Panc1 (cell line): ENCODE results near the gene STK25. TPM values are rescaled to one million over a fixed set of nuclear protein-coding genes. Genes with fewer than 3 reads are reported as not detected.

Experiments
- ATAC-seq: fragments of 200-7000 bp; cut with Tn5 transposase; 2 replicates; pipeline ENCODE4 v1.9.1; 2020; ENCODE audit warnings: mild to moderate bottlenecking, moderate library complexity
- BruUV-seq: library from RNA; stranded (reverse); fragments of 400-500 nt; replicated peaks from 2 replicates; lab custom pipeline; 2021; lab: Mats Ljungman, UMichigan
- CTCF ChIA-PET: fragments of 300-600 bp; sonication (Branson Sonifier 250); formaldehyde crosslinking; loops from one replicate; lab custom pipeline; 2022; ENCODE audit warnings: antibody characterized with exemption; lab: Charles Lee
- POLR2A ChIA-PET: fragments of 300-600 bp; sonication (Branson Sonifier 250); formaldehyde crosslinking; loops from one replicate; lab custom pipeline; 2022; ENCODE audit warnings: antibody characterized with exemption; lab: Charles Lee
- DNase-seq: peaks from one replicate; pipeline ENCODE4 v3.0.0-alpha.2; 2010; ENCODE audit warnings: low read depth, low spot score
- H3K27ac ChIP-seq: 2 replicates; pipeline ENCODE4 v1.5.1; 2011; ENCODE audit warnings: mild to moderate bottlenecking, low read length, inconsistent platforms
- H3K27me3 ChIP-seq: fragments of 200-500 bp; sonication (Bioruptor generic); 2 replicates; pipeline ENCODE4 v1.6.0; 2014; ENCODE audit warnings: low read length, inconsistent platforms; ENCODE audit not compliant: control insufficient read depth, insufficient read depth
- H3K36me3 ChIP-seq: fragments of 200-500 bp; sonication (Bioruptor generic); 2 replicates; pipeline ENCODE4 v1.5.1; 2014; ENCODE audit warnings: inconsistent platforms, mild to moderate bottlenecking, low read length, moderate library complexity; ENCODE audit not compliant: control insufficient read depth, insufficient read depth
- H3K4me1 ChIP-seq: 2 replicates; pipeline ENCODE4 v1.5.1; 2011; ENCODE audit warnings: inconsistent platforms, mild to moderate bottlenecking, low read length, moderate library complexity; ENCODE audit not compliant: control insufficient read depth, insufficient read depth
- H3K4me3 ChIP-seq, 2 experiments: 2 replicates each; pipeline ENCODE4 v1.5.1; 2011 to 2012; ENCODE audit warnings: low read depth in 2 of 2, low read length in 2 of 2, mild to moderate bottlenecking in 2 of 2, inconsistent platforms in 1 of 2, moderate library complexity in 1 of 2
- H3K9me3 ChIP-seq: fragments of 200-500 bp; sonication (Bioruptor generic); 2 replicates; pipeline ENCODE4 v1.5.1; 2014; ENCODE audit warnings: low read depth, mild to moderate bottlenecking, inconsistent platforms, low read length, moderate library complexity; ENCODE audit not compliant: control insufficient read depth, insufficient read depth
- POLR2AphosphoS5 ChIP-seq: IDR thresholded peaks from 2 replicates; pipeline ENCODE4 v1.6.1; 2012; ENCODE audit warnings: mild to moderate bottlenecking, low read depth, low read length, moderate library complexity
- SIN3A ChIP-seq: IDR thresholded peaks from 2 replicates; pipeline ENCODE4 v1.6.1; 2012; ENCODE audit warnings: low read depth, mild to moderate bottlenecking, low read length, moderate library complexity, borderline replicate concordance; ENCODE audit not compliant: insufficient read depth
- TCF7L2 ChIP-seq: IDR thresholded peaks from 2 replicates; pipeline ENCODE4 v1.6.1; 2011; ENCODE audit warnings: mild to moderate bottlenecking, low read depth, low read length, inconsistent platforms
- in situ Hi-C: cut with HindIII; loops from 2 replicates; pipeline ENCODE4 v1.10.0; 2016; ENCODE audit warnings: low sequenced_read_pairs, low pct_unique_long_range_greater_than_20kb
- intact Hi-C: fragments of 100-400 bp; cut with micrococcal nuclease; formaldehyde crosslinking; loops from one replicate; pipeline ENCODE4 v1.10.0; 2022; ENCODE audit not compliant: unreplicated experiment
- total RNA-seq: library from RNA; stranded (reverse); gene quantifications from one replicate; pipeline ENCODE4 v1.2.1, GENCODE V29; 2021; ENCODE audit not compliant: unreplicated experiment
- TF ChIP-seq, protein P1 (sequence below): fragments of 450-650 bp; IDR thresholded peaks from 2 replicates; pipeline ENCODE4 v1.5.1; 2017; ENCODE audit warnings: mild to moderate bottlenecking
- TF ChIP-seq, protein P2 (sequence below), 2 experiments: IDR thresholded peaks; 2 replicates each; pipeline ENCODE4 v1.6.1; 2011 to 2012; ENCODE audit warnings: low read depth in 2 of 2, control low read depth in 1 of 2, low read length in 1 of 2, mild to moderate bottlenecking in 1 of 2, moderate library complexity in 1 of 2; ENCODE audit not compliant: insufficient read depth in 1 of 2

The STK25 gene
- total RNA-seq, 1 experiment from 2014 or later: 195 TPM

DNA sequence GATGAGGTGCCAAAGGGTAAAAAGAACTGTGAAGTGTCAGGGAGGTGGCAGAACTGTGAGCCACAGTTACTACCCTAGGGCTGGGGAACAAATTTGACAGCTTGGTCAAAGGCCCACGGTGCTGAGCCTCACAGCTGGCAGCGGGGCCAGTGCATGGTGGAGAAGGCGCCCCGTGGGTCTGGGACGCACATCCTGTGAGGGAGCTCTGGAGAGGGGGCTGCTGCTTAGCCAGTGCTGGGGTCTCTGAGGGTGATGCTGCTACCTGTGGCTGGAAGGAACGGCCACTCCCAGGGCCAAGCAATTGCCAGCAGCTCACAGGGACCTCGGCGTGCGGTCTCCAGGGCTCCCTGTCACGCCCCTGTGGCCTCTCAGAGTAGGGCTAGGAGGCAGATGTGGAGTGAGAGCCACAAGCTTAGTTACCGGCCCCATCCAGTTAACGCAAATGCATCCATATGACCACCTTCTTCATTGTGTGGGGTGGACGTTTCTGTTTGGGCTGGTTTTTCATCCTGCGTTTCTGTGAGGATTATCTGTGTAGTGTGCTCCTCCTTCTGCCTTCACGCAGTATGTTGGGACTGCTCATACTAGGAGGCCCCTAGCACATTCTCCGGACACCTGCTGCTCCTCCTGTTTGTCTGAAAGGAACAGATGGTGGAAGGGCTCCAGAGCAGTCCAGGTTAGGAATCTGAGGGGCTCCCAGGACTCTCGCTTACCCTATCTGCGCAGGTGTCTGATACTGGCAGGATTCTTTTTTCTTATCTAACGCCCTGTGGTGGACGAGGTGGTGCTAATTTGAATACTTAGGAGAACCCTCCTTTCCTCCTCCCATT is 26.0 kb downstream of the STK25 start:
- no peak overlapping the region for H3K27ac ChIP-seq
- TF ChIP-seq SIN3A (no peak), TCF7L2 (no peak)
- intact Hi-C loops (no loop called here), in situ Hi-C loops (no loop called here)
- ATAC-seq (no peak), DNase-seq (no peak)
- H3K4me3 ChIP-seq: no peak overlapping the region
- CTCF ChIA-PET: no interaction called here
- BruUV-seq: no TSS peak
- H3K36me3 ChIP-seq: no peaks in the 10 kb centered on the region
- H3K27me3 ChIP-seq: no peaks in the 10 kb centered on the region
- H3K4me1 ChIP-seq: no peaks in the 10 kb centered on the region
- no peaks in the 10 kb centered on the region for H3K9me3 ChIP-seq
- POLR2A ChIA-PET: interaction anchor here (0.7 kb wide), 1 partner anchor 87 kb away, joined by 4 read pairs; no protein-coding TSS in a partner anchor

DNA sequence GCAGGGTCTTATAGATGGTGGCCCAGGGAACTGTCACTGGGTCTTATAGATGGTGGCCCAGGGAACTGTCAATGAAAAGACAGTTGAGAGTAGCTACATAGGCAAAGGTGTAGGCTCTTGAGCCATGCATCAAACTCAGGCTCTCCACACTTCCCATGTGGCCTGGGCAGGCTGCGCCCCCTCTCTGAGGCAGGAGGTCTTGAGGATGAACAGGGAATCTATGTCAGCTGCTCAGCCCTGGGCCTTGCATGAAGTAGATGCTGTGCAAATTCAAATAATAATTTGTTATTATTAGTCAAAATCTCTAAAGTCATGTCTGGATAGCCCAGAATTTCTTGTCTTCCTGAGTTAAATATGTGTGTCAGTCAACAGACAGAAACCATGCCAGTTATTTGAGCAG is 26.7 kb downstream of the STK25 start:
- Histone ChIP-seq H3K27ac (no peak overlapping the region), H3K9me3 (no peaks in the 10 kb centered on the region), H3K27me3 (no peaks in the 10 kb centered on the region), H3K4me3 (no peak overlapping the region), H3K36me3 (no peaks in the 10 kb centered on the region), H3K4me1 (no peaks in the 10 kb centered on the region)
- DNase-seq (no peak), ATAC-seq (no peak)
- in situ Hi-C loops (no loop called here), intact Hi-C loops (no loop called here)
- no TSS peak for BruUV-seq
- no peak for TF ChIP-seq POLR2AphosphoS5
- TF ChIP-seq, protein P1, sequence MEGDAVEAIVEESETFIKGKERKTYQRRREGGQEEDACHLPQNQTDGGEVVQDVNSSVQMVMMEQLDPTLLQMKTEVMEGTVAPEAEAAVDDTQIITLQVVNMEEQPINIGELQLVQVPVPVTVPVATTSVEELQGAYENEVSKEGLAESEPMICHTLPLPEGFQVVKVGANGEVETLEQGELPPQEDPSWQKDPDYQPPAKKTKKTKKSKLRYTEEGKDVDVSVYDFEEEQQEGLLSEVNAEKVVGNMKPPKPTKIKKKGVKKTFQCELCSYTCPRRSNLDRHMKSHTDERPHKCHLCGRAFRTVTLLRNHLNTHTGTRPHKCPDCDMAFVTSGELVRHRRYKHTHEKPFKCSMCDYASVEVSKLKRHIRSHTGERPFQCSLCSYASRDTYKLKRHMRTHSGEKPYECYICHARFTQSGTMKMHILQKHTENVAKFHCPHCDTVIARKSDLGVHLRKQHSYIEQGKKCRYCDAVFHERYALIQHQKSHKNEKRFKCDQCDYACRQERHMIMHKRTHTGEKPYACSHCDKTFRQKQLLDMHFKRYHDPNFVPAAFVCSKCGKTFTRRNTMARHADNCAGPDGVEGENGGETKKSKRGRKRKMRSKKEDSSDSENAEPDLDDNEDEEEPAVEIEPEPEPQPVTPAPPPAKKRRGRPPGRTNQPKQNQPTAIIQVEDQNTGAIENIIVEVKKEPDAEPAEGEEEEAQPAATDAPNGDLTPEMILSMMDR: no peak
- no peak for TF ChIP-seq TCF7L2
- no peak for TF ChIP-seq SIN3A
- TF ChIP-seq, protein P2, sequence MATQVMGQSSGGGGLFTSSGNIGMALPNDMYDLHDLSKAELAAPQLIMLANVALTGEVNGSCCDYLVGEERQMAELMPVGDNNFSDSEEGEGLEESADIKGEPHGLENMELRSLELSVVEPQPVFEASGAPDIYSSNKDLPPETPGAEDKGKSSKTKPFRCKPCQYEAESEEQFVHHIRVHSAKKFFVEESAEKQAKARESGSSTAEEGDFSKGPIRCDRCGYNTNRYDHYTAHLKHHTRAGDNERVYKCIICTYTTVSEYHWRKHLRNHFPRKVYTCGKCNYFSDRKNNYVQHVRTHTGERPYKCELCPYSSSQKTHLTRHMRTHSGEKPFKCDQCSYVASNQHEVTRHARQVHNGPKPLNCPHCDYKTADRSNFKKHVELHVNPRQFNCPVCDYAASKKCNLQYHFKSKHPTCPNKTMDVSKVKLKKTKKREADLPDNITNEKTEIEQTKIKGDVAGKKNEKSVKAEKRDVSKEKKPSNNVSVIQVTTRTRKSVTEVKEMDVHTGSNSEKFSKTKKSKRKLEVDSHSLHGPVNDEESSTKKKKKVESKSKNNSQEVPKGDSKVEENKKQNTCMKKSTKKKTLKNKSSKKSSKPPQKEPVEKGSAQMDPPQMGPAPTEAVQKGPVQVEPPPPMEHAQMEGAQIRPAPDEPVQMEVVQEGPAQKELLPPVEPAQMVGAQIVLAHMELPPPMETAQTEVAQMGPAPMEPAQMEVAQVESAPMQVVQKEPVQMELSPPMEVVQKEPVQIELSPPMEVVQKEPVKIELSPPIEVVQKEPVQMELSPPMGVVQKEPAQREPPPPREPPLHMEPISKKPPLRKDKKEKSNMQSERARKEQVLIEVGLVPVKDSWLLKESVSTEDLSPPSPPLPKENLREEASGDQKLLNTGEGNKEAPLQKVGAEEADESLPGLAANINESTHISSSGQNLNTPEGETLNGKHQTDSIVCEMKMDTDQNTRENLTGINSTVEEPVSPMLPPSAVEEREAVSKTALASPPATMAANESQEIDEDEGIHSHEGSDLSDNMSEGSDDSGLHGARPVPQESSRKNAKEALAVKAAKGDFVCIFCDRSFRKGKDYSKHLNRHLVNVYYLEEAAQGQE (IDR thresholded peaks at IDR 0.05; ENCODE audit: insufficient read depth in 1 of 2, low read depth in 2 of 2, low read length in 1 of 2): no peak
- ChIA-PET POLR2A (no interaction called here), CTCF (no interaction called here)
